Lower leg skin (tissue), 3 donors: ENCODE data around the gene GORAB.

ENCODE experiments used
- CTCF ChIP-seq, 3 donors: fragments of 450-650 bp; IDR thresholded peaks; one replicate each; pipeline ENCODE4 v1.5.1; 2016; ENCODE audit warnings: antibody characterized with exemption in 3 of 3, mild to moderate bottlenecking in 3 of 3, moderate library complexity in 2 of 3
- POLR2A ChIP-seq, 2 donors: fragments of 450-650 bp; IDR thresholded peaks; one replicate each; pipeline ENCODE4 v1.6.1; 2016 to 2017; ENCODE audit warnings: antibody characterized with exemption in 2 of 2, mild to moderate bottlenecking in 1 of 2, moderate library complexity in 1 of 2

GRCh38 chr1:170580636-170581440 is 48.9 kb downstream of the GORAB start:
- TF ChIP-seq CTCF (IDR thresholded peaks at IDR 0.05) (no peak), POLR2A (IDR thresholded peaks at IDR 0.05) (no peak)
